Suprapubic skin (tissue), 3 donors: ENCODE measurements around the gene ZSWIM6.
"Not testable (repeated sequence)": the region's sequence is repeated elsewhere in the genome, so short reads cannot be mapped to it uniquely, and the experiment has no call there.

Source experiments
- POLR2A ChIP-seq, 2 donors: fragments of 450-650 bp; IDR thresholded peaks; one replicate each; pipeline ENCODE4 v1.6.1; 2017; ENCODE audit warnings: antibody characterized with exemption in 2 of 2, mild to moderate bottlenecking in 2 of 2, moderate library complexity in 2 of 2
- TF ChIP-seq, protein P1 (sequence below), 2 donors: fragments of 200-600 bp in 1 of 2; fragments of 450-650 bp in 1 of 2; sonication (generic) in 1 of 2; IDR thresholded peaks; one replicate each; pipeline ENCODE4 v1.5.1; 2016 to 2019; ENCODE audit warnings: antibody characterized with exemption in 2 of 2, mild to moderate bottlenecking in 1 of 2, moderate library complexity in 1 of 2

GRCh38 chr5:61413205-61413604 lies 81.1 kb downstream of the ZSWIM6 start:
- not testable (repeated sequence) for TF ChIP-seq POLR2A (IDR thresholded peaks at IDR 0.05)
- TF ChIP-seq, protein P1, sequence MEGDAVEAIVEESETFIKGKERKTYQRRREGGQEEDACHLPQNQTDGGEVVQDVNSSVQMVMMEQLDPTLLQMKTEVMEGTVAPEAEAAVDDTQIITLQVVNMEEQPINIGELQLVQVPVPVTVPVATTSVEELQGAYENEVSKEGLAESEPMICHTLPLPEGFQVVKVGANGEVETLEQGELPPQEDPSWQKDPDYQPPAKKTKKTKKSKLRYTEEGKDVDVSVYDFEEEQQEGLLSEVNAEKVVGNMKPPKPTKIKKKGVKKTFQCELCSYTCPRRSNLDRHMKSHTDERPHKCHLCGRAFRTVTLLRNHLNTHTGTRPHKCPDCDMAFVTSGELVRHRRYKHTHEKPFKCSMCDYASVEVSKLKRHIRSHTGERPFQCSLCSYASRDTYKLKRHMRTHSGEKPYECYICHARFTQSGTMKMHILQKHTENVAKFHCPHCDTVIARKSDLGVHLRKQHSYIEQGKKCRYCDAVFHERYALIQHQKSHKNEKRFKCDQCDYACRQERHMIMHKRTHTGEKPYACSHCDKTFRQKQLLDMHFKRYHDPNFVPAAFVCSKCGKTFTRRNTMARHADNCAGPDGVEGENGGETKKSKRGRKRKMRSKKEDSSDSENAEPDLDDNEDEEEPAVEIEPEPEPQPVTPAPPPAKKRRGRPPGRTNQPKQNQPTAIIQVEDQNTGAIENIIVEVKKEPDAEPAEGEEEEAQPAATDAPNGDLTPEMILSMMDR (IDR thresholded peaks at IDR 0.05) = not testable (repeated sequence)
